ENCODE data around the gene NDUFA3.

DNA sequence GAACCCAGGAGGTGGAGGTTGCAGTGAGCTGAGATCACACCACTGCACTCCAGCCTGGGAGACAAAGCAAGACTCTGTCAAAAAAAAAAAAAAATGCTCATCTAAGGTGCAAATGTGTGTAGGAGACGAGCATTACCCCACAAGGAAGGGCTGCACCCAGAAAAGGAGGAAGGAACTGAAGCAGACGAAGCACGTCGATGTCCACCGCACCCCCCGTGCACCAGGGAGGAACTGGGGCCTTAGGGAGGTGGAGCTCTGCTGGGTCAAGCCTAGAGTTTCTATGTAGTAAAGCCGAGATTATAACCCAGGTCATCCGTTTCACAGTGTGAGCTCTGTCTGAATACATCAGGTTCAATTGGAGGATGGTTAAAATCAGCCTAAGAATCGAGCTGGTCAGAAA is 40.0 kb upstream of the NDUFA3 start:
- no peak for TF ChIP-seq POLR2A (IDR thresholded peaks at IDR 0.05)
- TF ChIP-seq, protein P1, sequence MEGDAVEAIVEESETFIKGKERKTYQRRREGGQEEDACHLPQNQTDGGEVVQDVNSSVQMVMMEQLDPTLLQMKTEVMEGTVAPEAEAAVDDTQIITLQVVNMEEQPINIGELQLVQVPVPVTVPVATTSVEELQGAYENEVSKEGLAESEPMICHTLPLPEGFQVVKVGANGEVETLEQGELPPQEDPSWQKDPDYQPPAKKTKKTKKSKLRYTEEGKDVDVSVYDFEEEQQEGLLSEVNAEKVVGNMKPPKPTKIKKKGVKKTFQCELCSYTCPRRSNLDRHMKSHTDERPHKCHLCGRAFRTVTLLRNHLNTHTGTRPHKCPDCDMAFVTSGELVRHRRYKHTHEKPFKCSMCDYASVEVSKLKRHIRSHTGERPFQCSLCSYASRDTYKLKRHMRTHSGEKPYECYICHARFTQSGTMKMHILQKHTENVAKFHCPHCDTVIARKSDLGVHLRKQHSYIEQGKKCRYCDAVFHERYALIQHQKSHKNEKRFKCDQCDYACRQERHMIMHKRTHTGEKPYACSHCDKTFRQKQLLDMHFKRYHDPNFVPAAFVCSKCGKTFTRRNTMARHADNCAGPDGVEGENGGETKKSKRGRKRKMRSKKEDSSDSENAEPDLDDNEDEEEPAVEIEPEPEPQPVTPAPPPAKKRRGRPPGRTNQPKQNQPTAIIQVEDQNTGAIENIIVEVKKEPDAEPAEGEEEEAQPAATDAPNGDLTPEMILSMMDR (IDR thresholded peaks at IDR 0.05) = no peak

All from Peyer's patch (tissue), 4 donors.